Measurements from ENCODE around the gene RASSF1.

Gene RASSF1

DNA sequence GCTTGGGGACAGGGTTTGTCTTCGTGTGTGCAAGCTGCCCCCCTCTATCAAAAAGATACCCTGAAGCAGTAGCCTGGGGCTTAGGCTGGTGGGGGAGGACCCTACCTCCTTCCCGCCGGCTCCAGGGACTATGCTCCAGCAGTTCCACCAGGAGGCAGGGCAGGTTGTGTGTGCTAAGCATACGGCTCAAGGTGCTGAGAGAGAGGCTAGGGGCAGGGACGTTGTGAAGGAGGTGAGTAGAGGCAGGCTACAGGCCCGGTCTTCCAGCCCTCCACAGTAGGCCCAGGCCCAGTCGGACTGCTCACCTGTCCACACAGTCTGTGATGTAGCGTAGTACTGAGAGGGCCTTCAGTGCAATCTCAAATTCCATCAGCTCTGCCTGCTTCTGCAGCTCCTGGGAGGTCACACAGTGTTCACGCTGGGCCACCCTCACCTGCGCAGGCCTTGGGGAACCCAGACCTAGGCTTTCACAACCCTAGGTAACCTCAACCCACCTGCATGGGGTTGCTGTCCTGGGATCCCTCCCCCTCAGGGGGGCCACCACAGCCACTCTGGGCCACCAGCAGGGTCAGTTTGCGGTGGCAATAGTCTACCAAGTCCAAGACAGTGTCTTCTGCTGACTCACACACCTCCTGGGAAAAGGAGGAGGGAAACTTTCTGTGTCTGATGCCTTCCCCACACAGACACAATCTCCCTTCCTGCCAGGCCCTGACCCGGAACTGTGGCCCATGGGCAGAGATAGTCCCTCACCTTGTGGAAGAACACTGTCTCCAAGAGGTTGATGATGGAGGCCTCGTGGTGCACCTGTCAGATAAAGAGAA lies 2.4 kb upstream of the RASSF1 start:
- DNase-seq, result no peak

DNA sequence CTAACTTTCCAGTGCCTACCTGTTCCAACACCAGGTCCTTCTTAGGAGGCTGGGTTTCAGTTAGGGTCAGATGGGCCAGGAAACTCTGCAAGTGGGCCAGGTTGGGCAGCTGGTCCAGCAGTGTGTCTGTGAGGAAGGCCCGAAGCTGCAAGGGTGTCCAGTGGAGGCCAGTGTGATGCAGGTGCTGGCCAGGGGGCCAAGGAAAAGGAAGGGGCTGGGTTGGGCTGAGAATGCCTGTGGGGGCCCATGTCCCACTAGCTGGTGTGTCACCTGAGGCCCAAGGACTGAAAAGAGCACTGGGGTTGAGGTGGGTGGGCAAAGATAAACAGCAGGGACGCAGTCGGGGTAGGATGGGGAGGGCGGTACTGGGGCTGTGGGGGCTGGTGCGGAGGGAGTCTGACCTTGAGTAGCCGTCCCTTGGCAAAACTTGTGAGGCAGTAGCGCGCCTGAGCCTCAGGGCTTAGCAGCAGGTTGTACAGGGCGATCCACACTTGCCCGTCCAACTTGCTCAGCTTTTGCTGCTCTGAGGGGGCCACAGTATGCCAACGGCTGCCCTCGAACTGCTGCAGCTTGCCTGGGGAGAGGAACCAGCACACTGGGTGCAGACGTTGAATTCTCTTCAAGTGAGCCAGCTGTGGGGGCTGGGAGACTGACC lies 1.5 kb upstream of the RASSF1 start:
- no peak for DNase-seq

GRCh38 chr3:50341537-50341936 lies 901 bp upstream of the RASSF1 start:
- no peak for DNase-seq

- no peak for DNase-seq
Observed at GRCh38 chr3:50340147-50340447, 539 bp downstream of the RASSF1 start.

- DNase-seq, result no peak
Observed at GRCh38 chr3:50339485-50340146, 1.0 kb downstream of the RASSF1 start.

DNA sequence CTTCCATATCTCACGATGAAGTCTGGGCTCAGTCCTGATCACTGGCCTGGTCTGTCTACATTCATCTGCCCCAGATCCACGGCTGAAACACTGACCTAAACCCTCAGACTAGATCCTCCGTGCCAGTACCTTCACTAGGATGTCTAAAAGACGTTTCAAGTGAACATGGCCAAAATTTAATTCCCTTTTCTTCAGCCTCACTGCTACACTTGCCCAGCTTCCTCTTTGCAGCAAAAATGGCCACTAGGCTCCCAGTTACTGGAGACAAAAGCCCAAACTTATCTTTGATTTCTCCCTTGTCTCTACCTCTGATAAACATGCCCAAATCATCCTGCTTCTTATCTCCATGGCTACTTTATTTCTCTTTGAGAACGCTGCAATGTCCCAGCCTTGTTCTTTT lies 1.7 kb downstream of the RASSF1 start:
- DNase-seq, result peak; percentile 53 to 60 (median 53)

GRCh38 chr3:50337175-50337861 lies 3.3 kb downstream of the RASSF1 start:
- DNase-seq, result peak; percentile 100

GRCh38 chr3:50336452-50337174 lies 4.0 kb downstream of the RASSF1 start:
- no peak for DNase-seq

DNA sequence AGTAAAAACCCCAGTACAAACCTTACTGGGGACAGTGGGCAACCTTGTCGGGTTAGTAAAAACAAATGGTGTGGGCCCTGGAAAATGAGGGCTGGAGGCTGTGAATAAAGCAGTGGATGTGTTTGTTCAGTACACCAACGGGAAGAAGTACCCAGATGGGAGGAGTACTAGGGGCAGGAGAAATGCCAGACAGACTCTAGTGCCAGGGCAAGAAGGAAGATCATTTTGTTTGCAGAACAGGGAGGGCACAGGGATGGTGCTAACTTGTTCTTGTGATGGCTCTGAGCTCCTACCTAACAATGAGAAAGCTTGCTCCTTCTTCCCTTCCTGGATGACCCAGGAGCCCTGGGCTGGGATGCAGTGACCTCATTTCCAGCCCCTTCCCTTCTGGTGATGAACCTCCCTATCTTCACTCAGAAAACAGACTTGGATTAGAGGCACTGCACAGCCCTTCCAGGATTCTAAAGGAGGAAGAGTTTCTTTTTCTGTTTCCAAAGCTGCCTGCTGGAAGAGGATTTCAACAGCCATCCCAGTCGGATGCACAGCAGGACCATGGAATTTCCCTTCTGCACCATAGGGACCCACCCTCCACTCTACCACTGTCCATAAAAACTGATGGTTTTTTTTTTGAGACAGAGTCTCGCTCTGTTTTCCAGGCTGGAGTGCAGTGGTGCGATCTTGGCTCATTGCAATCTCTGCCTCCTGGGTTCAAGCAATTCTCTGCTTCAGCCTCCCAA lies 6.1 kb downstream of the RASSF1 start:
- no peak for DNase-seq

GRCh38 chr3:50333744-50334328 lies 6.8 kb downstream of the RASSF1 start:
- DNase-seq, result no peak

GRCh38 chr3:50331364-50331907 lies 9.2 kb downstream of the RASSF1 start:
- no peak for DNase-seq

DNA sequence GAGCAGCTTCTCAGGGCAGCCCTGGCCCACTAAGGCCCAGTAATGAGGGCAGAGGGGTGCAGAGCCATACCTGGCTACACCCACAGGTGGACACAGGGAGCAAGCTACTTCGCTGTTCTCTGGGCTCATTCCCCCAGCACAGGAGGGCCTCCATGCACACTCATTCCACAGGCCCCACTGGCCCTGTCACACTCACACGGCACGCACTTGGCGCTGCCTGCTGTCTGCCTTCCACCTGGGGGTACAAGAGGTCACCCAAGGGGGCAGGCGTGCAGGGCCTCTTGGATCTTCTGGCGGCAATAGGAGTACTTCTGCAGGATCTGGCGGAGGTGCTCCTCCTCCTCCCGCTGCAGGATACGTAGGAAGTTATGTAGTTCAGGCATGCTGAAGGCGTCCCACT lies 10.3 kb downstream of the RASSF1 start:
- DNase-seq, result no peak

- peak; percentile 98 to 99 (median 99) for DNase-seq
Observed at GRCh38 chr3:50327943-50328691, 12.5 kb downstream of the RASSF1 start, which contains the start of gene TUSC2. Gene TUSC2 (minus strand): TSS chr3:50328223. CDS start chr3:50328099, 124 bp downstream.

DNA sequence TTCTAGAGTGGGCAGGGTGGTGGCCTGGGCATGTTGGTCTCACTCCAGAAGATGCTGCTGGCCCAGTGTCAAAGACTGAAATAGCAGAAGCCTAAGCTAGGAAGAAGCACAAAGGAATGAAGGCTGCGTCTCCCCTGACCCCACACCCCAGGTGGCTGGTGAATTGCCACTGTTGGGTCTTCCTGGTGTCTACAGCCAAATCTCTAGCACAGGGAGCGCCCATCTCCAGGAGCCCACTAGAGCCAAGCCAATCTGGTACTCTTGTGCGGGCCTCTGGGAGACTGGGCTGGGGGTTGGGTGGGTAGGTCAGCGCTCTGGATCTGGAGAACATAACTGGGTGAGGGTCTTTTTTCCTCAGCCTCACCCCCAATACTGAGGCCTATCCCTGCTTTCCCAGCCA lies 13.5 kb downstream of the RASSF1 start:
- no peak for DNase-seq

DNA sequence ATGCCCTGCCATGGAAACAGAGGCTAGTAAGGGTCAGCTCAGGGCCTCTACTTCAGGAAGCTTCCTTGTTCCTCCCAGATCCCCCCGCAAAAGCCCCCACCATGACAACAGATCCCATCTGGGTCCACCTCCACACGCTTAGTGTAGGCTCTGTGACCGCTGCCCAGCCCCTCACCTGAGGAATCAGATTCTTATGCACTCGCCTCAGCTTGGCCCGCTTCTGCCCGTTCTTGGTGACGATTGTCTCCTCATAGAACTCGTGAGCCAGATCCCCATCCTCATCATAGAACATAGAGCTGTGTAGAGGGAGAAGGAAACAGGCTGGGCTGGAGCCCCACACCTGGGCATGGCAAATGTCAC lies 14.5 kb downstream of the RASSF1 start:
- DNase-seq, result no peak

DNA sequence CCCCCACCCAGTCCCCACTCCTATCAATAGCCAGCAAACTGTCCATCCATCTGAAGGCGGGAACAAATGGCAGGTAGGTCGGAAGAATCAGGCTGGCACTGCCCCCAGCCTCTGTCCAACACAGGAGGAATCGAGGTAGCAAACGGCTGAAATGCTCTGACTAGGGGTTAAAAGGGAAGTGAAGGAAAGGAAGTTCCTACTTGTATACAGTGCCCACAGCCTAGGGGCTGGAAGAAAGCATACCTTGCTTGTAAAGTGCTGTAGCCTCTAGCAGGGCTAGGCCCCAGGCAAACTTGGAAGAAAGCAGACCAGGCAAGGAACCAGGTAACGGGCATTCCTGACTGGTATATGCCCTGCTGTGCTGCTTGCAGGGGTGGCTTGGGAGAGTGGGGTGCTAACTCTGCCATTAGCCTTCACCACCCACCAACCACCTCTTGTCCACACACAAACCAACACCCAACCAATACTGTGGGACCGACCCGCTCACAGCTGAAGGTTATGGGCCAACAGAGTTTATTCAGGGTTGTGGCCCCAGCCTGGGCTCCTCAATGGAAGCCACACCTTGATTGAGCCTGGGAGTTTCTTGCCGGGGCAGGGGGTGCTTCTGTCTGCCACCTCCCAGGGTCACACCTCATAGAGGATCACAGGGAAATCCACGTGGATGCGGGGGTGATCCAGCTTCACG lies 15.0 kb downstream of the RASSF1 start:
- DNase-seq, result no peak

GRCh38 chr3:50325113-50325480 lies 15.5 kb downstream of the RASSF1 start:
- no peak for DNase-seq

DNA sequence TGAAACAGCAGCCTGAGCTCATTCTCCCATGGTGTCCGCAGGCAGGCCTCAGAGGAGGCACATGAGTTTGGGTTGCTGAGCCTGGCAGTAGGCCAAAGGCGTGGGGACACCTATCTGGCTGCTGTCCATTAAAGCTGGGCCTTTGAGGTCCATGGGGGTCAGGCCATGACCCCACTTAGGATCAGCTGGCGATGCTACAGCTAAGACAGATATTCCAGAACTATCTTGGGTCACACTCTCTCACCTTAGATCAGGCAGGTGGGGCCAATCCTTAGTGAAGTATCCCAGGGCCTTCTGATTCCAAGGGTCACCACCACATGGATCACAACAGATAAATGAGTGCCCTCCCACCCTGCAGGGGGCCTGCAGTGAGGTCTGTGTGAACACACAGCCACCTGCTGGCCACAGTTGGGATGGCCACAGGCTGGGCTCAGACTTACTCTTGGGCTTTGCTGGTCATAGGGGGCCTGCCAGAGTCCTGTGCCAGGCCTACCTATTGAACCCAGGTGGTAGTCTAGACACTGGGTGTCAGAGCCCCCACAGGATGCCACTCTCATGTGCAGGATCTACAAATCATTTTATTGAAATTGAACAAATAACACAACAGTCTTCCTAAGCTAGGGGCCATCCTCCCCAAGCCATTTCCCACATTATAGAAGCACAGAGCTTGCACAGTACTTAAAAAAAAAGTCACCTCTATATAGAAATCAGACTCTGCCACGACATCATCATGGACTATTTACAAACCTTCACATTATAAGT lies 16.1 kb downstream of the RASSF1 start:
- peak; percentile 73 to 85 (median 76) for DNase-seq

GRCh38 chr3:50323614-50324199 lies 16.9 kb downstream of the RASSF1 start:
- DNase-seq, result peak in 1 of 3 donors; percentile 44
